ENCODE results near the gene GABRA1.

DNA sequence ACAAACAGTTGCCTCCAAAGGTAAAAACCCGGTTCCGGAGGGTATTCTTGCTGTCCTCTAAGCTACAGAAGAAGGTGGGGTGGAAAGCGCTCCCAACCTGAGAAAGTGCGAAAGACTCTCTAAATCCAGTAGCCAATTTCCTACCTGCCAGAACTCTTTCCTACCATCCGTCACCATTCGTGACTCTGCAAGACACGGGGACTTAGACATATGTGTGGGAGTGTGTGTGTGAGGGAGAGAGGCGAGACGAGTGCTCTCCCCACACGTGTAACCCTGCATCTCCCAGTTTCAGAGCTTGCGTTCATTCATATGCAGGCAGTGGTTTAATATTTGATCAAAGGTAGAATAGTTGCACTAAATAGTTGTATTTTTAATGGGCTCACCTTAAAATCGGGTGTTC is 473 bp upstream of the GABRA1 start:
- TF ChIP-seq EZH2 (IDR thresholded peaks at IDR 0.05), result no peak
- TF ChIP-seq CTCF (IDR thresholded peaks at IDR 0.05 in 2 of 3, conservative IDR thresholded peaks at IDR 0.05 in 1 of 3; ENCODE audit: borderline replicate concordance in 1 of 3, insufficient read depth in 1 of 3, low read depth in 2 of 3, low read length in 2 of 3), result no peak
- TF ChIP-seq POLR2AphosphoS5 (IDR thresholded peaks at IDR 0.05; ENCODE audit: low read depth, low read length), result no peak
